ENCODE results near the gene MAFG. TPM values are rescaled to one million over a fixed set of nuclear protein-coding genes. Genes with fewer than 3 reads are reported as not detected.
A peak's percentile ranks its signal among the peaks of the same experiment; 100 is the strongest.

Gene MAFG
- total and polyA plus RNA-seq, 9 of the 15 experiments (the other 6 are each of a cell fraction or from before 2014, with no cell fraction given): 1.1 to 58.1 (median 24.9) TPM

DNA sequence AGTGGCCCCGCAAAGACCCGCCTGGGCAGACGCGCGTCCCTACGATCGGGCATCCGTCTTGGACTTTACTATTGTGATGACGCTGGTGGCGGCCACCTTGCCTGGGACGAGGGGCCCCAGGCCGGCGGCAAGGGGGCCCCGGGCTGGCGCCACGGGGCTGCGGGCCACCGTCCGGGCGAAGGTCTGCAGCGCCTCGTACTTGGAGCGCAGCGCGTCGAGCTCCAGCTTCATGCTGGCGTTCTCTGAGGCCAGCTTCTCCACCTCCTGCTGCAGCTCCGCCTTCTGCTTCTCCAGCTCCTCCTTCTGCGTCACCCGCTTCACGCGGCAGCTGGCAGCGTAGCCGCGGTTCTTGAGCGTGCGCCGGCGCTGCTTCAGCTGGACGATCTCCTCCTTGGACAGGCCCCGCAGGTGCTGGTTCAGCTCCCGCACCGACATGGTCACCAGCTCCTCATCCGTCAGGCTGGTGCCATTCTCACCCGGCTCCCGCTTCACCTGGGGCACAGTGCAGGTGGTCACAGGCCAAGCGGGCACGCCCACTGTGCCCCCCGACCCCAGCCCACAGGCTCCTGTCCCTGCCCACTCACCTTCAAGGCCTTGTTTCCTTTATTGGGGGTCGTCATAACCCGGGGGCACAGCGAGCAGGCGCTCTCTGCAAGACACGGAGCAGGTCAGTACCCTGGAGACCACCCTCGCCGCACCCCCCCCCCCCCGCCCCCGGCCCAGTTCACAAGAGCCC is 4.8 kb downstream of the MAFG start (continued):
- TF ChIP-seq TEAD1 (CRISPR knock-in tag; IDR thresholded peaks at IDR 0.05) (no peak), ZC3H8 (IDR thresholded peaks at IDR 0.05) (no peak), NR4A1 (CRISPR knock-in tag; IDR thresholded peaks at IDR 0.05) (no peak), NR4A1 (tag; IDR thresholded peaks at IDR 0.05) (0 out of 2 replicates have a peak, but pooled peaks have one; percentile 47), FIP1L1 (IDR thresholded peaks at IDR 0.05; ENCODE audit: low read depth, low read length, poor library complexity, severe bottlenecking) (peak; percentile 47), ZBTB17 (CRISPR knock-in tag; IDR thresholded peaks at IDR 0.05) (no peak), HNRNPK (IDR thresholded peaks at IDR 0.05; ENCODE audit: low read depth, low read length, poor library complexity, severe bottlenecking) (no peak), CHD2 (IDR thresholded peaks at IDR 0.05; ENCODE audit: low read depth, low read length) (no peak), SMAD4 (CRISPR knock-in tag; conservative IDR thresholded peaks at IDR 0.05) (peak; percentile 66), MAZ (CRISPR knock-in tag; conservative IDR thresholded peaks at IDR 0.05 in 1 of 2, IDR thresholded peaks at IDR 0.05 in 1 of 2) (no peak), SRSF1 (IDR thresholded peaks at IDR 0.05; ENCODE audit: low read depth, low read length) (no peak)
- TF ChIP-seq, protein P1, sequence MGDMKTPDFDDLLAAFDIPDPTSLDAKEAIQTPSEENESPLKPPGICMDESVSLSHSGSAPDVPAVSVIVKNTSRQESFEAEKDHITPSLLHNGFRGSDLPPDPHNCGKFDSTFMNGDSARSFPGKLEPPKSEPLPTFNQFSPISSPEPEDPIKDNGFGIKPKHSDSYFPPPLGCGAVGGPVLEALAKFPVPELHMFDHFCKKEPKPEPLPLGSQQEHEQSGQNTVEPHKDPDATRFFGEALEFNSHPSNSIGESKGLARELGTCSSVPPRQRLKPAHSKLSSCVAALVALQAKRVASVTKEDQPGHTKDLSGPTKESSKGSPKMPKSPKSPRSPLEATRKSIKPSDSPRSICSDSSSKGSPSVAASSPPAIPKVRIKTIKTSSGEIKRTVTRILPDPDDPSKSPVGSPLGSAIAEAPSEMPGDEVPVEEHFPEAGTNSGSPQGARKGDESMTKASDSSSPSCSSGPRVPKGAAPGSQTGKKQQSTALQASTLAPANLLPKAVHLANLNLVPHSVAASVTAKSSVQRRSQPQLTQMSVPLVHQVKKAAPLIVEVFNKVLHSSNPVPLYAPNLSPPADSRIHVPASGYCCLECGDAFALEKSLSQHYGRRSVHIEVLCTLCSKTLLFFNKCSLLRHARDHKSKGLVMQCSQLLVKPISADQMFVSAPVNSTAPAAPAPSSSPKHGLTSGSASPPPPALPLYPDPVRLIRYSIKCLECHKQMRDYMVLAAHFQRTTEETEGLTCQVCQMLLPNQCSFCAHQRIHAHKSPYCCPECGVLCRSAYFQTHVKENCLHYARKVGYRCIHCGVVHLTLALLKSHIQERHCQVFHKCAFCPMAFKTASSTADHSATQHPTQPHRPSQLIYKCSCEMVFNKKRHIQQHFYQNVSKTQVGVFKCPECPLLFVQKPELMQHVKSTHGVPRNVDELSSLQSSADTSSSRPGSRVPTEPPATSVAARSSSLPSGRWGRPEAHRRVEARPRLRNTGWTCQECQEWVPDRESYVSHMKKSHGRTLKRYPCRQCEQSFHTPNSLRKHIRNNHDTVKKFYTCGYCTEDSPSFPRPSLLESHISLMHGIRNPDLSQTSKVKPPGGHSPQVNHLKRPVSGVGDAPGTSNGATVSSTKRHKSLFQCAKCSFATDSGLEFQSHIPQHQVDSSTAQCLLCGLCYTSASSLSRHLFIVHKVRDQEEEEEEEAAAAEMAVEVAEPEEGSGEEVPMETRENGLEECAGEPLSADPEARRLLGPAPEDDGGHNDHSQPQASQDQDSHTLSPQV (IDR thresholded peaks at IDR 0.05): peak; percentile 92
- TF ChIP-seq, protein P2, sequence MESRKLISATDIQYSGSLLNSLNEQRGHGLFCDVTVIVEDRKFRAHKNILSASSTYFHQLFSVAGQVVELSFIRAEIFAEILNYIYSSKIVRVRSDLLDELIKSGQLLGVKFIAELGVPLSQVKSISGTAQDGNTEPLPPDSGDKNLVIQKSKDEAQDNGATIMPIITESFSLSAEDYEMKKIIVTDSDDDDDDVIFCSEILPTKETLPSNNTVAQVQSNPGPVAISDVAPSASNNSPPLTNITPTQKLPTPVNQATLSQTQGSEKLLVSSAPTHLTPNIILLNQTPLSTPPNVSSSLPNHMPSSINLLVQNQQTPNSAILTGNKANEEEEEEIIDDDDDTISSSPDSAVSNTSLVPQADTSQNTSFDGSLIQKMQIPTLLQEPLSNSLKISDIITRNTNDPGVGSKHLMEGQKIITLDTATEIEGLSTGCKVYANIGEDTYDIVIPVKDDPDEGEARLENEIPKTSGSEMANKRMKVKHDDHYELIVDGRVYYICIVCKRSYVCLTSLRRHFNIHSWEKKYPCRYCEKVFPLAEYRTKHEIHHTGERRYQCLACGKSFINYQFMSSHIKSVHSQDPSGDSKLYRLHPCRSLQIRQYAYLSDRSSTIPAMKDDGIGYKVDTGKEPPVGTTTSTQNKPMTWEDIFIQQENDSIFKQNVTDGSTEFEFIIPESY (CRISPR knock-in tag; IDR thresholded peaks at IDR 0.05): peak; percentile 81
- TF ChIP-seq, protein P3, sequence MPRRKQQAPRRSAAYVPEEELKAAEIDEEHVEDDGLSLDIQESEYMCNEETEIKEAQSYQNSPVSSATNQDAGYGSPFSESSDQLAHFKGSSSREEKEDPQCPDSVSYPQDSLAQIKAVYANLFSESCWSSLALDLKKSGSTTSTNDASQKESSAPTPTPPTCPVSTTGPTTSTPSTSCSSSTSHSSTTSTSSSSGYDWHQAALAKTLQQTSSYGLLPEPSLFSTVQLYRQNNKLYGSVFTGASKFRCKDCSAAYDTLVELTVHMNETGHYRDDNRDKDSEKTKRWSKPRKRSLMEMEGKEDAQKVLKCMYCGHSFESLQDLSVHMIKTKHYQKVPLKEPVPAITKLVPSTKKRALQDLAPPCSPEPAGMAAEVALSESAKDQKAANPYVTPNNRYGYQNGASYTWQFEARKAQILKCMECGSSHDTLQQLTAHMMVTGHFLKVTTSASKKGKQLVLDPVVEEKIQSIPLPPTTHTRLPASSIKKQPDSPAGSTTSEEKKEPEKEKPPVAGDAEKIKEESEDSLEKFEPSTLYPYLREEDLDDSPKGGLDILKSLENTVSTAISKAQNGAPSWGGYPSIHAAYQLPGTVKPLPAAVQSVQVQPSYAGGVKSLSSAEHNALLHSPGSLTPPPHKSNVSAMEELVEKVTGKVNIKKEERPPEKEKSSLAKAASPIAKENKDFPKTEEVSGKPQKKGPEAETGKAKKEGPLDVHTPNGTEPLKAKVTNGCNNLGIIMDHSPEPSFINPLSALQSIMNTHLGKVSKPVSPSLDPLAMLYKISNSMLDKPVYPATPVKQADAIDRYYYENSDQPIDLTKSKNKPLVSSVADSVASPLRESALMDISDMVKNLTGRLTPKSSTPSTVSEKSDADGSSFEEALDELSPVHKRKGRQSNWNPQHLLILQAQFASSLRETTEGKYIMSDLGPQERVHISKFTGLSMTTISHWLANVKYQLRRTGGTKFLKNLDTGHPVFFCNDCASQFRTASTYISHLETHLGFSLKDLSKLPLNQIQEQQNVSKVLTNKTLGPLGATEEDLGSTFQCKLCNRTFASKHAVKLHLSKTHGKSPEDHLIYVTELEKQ (CRISPR knock-in tag; IDR thresholded peaks at IDR 0.05): no peak
- TF ChIP-seq, protein P4, sequence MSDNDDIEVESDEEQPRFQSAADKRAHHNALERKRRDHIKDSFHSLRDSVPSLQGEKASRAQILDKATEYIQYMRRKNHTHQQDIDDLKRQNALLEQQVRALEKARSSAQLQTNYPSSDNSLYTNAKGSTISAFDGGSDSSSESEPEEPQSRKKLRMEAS (CRISPR knock-in tag; IDR thresholded peaks at IDR 0.05): no peak
